Heart left ventricle (tissue), 13 donors: ENCODE data around the gene ACKR2.

Experiments
- POLR2A ChIP-seq, 2 donors: fragments of 450-650 bp; IDR thresholded peaks; one replicate each; pipeline ENCODE4 v1.6.1; 2017; ENCODE audit warnings: antibody characterized with exemption in 2 of 2, mild to moderate bottlenecking in 2 of 2, moderate library complexity in 2 of 2
- TF ChIP-seq, protein P1 (sequence below), 12 donors: fragments of 200-600 bp; sonication (generic) in 4 of 12; IDR thresholded peaks; one replicate each; pipeline versions ENCODE4 v1.5.0 to v1.8.0; 2018 to 2022; ENCODE audit warnings: antibody characterized with exemption in 12 of 12, mild to moderate bottlenecking in 5 of 12
- donor health status: ischemic (EF 13 %, LVEDD 7.1; RV severe dilation, severe dysfunction).
- donor health status: DM: no; HTN: yes; CAD: no.
- donor health status: DM: no; HTN: no; CAD: no.
- donor health status: ischemic (EF 25% LVEDD 6.9; RV normal size, moderate dysfunction).
- donor health status: ischemic (EF 25% LVEDD 5.7; RV mildly dilated, moderate dysfunction).
- donor health status: ischemic (EF 35%, LVEDD 5.7; RV mildly dilated, moderate dysfunction).
- donor health status: nonischemic (EF 11% LVEDD 7.7; RV severe dilation, severe dysfunction).
- donor health status: DM: yes; HTN: yes; CAD: no.
- donor health status: PGD.
- donor health status: ischemic (EF 29% LVEDD 5.4; RV normal size, mild dysfunction).
- donor health status: nonischemic (EF 23%, LVEDD 6.1; RV moderate dilation, normal function).

DNA sequence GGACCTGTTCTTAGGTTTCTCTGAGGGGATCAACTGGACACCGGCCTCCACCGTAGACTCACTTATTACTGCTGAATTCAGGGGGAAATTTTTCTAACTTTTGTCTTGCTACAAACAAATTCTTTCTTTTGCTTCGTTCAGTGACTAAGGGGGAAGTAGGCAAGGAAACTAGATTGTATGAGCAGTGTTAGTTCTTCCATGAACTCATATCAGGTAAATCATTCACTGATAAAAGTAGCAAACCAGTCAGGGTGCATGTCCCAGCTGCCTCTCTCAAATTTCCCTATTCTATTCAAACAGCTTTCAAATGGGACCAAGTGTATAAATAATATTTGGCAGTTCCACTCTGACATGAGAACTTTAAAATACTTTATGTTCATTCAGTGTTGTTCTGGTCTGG, 28.8 kb upstream of the ACKR2 start:
- TF ChIP-seq, protein P1, sequence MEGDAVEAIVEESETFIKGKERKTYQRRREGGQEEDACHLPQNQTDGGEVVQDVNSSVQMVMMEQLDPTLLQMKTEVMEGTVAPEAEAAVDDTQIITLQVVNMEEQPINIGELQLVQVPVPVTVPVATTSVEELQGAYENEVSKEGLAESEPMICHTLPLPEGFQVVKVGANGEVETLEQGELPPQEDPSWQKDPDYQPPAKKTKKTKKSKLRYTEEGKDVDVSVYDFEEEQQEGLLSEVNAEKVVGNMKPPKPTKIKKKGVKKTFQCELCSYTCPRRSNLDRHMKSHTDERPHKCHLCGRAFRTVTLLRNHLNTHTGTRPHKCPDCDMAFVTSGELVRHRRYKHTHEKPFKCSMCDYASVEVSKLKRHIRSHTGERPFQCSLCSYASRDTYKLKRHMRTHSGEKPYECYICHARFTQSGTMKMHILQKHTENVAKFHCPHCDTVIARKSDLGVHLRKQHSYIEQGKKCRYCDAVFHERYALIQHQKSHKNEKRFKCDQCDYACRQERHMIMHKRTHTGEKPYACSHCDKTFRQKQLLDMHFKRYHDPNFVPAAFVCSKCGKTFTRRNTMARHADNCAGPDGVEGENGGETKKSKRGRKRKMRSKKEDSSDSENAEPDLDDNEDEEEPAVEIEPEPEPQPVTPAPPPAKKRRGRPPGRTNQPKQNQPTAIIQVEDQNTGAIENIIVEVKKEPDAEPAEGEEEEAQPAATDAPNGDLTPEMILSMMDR (IDR thresholded peaks at IDR 0.05), result no peak
- TF ChIP-seq POLR2A (IDR thresholded peaks at IDR 0.05), result no peak
